Fibroblast of skin of left quadriceps (primary cell): ENCODE data around the gene PTGES.
"Not testable (repeated sequence)": the region's sequence is repeated elsewhere in the genome, so short reads cannot be mapped to it uniquely, and the experiment has no call there.

ENCODE experiments used
- DNase-seq, 2 experiments: peaks; one replicate each; pipeline ENCODE4 v3.0.0-alpha.2; 2013; ENCODE audit warnings: low read depth in 2 of 2

PTGES gene

GRCh38 chr9:129752900-129753729 is at the start of gene PTGES:
Gene PTGES, minus strand, starts transcription at chr9:129753042. Its CDS starts 30 bp downstream, at chr9:129753012.
- DNase-seq: peak; percentile 60 to 62

- no peak for DNase-seq
These were observed 48.7 kb upstream of the PTGES start for GRCh38 chr9:129801504-129801903.

- no peak for DNase-seq
These were observed 46.1 kb upstream of the PTGES start for GRCh38 chr9:129798973-129799372.

GRCh38 chr9:129796029-129796428 is 43.2 kb upstream of the PTGES start:
- not testable (repeated sequence) for DNase-seq

GRCh38 chr9:129794549-129794948 is 41.7 kb upstream of the PTGES start:
- no peak for DNase-seq

- DNase-seq: no peak
These were observed 33.6 kb upstream of the PTGES start for GRCh38 chr9:129786481-129786880.

GRCh38 chr9:129785866-129786265 is 33.0 kb upstream of the PTGES start:
- DNase-seq: no peak

GRCh38 chr9:129784970-129785369 is 32.1 kb upstream of the PTGES start:
- not testable (repeated sequence) for DNase-seq

GRCh38 chr9:129783516-129784361 is 30.9 kb upstream of the PTGES start:
- peak; percentile 44 to 53 for DNase-seq

GRCh38 chr9:129781981-129782380 is 29.1 kb upstream of the PTGES start:
- DNase-seq: peak in 1 of 2 experiments; percentile 3

GRCh38 chr9:129781131-129781530 is 28.3 kb upstream of the PTGES start:
- DNase-seq: no peak

GRCh38 chr9:129779560-129780190 is 26.8 kb upstream of the PTGES start:
- DNase-seq: no peak

GRCh38 chr9:129778469-129778868 is 25.6 kb upstream of the PTGES start:
- DNase-seq: no peak

GRCh38 chr9:129777769-129778130 is 24.9 kb upstream of the PTGES start:
- DNase-seq: no peak

GRCh38 chr9:129776938-129777768 is 24.3 kb upstream of the PTGES start:
- DNase-seq: peak; percentile 99

- DNase-seq: peak in 1 of 2 experiments; percentile 13
These were observed 23.7 kb upstream of the PTGES start for GRCh38 chr9:129776566-129776937.

- not testable (repeated sequence) for DNase-seq
These were observed 23.3 kb upstream of the PTGES start for GRCh38 chr9:129776096-129776495.

- no peak for DNase-seq
These were observed 22.6 kb upstream of the PTGES start for GRCh38 chr9:129775448-129775798.

GRCh38 chr9:129774791-129775447 is 22.1 kb upstream of the PTGES start:
- DNase-seq: no peak

GRCh38 chr9:129773262-129774048 is 20.6 kb upstream of the PTGES start:
- no peak for DNase-seq
